ENCODE measurements around the gene B2M. TPM values are rescaled to one million over a fixed set of nuclear protein-coding genes. Genes with fewer than 3 reads are reported as not detected.
A peak's percentile ranks its signal among the peaks of the same experiment; 100 is the strongest.

Gene B2M
- total RNA-seq, 1 experiment from 2014 or later, result 81.0 TPM

- H4K91ac ChIP-seq (ENCODE audit: insufficient read length, low read depth, low read length), result no peak overlapping the region
- H3K4ac ChIP-seq (ENCODE audit: low read depth, low read length), result no peak overlapping the region
- no peaks in the 10 kb centered on the region for H3K79me2 ChIP-seq (ENCODE audit: insufficient read depth, low read length)
- H3K56ac ChIP-seq (ENCODE audit: insufficient read length, low read depth, low read length), result no peak overlapping the region
- no peak overlapping the region for H4K8ac ChIP-seq (replicated peaks; ENCODE audit: insufficient read length, low read depth, low read length)
- H2BK20ac ChIP-seq (ENCODE audit: low read depth, low read length, poor library complexity, severe bottlenecking), result no peak overlapping the region
- no peak overlapping the region for H2BK12ac ChIP-seq (ENCODE audit: insufficient read length, low read depth, low read length)
- H4K5ac ChIP-seq (ENCODE audit: insufficient read length, low read depth, low read length), result no peak overlapping the region
- no peaks in the 10 kb centered on the region for H3K27me3 ChIP-seq (ENCODE audit: insufficient read depth, low read length)
- peaks cover 7% of the 10 kb centered on the region for H3K23me2 ChIP-seq (ENCODE audit: insufficient read length, low read depth, low read length, poor library complexity, severe bottlenecking)
- H3K14ac ChIP-seq (ENCODE audit: insufficient read depth, low read length), result no peak overlapping the region
- no peak overlapping the region for H3K4me2 ChIP-seq (ENCODE audit: insufficient read depth, insufficient read length, low read length)
- Mint-ChIP-seq H3K9me3 (no peaks in the 10 kb centered on the region; a peak in 1 of 5 replicates), H3K27me3 (ENCODE audit: low read depth) (no peaks in the 10 kb centered on the region), H3K4me3 (peak overlapping the region; percentile 14 to 46; a peak in 2 of 5 replicates), H3K4me1 (peaks cover 12 to 13% of the 10 kb centered on the region in 2 experiments), H3K27ac (no peak overlapping the region), H3K36me3 (ENCODE audit: insufficient read depth in 1 of 3, low read depth in 3 of 3) (peaks cover 2 to 18% (median 17%) of the 10 kb centered on the region in 3 experiments; a peak in 6 of 7 replicates)
- H3K9me3 ChIP-seq (ENCODE audit: control insufficient read depth, low read depth, low read length), result no peaks in the 10 kb centered on the region
- H3K9ac ChIP-seq (ENCODE audit: extremely low read depth, insufficient read length, low read length), result no peak overlapping the region
- H2BK15ac ChIP-seq (ENCODE audit: low read depth, low read length), result no peak overlapping the region
- no peak overlapping the region for H3K27ac ChIP-seq (ENCODE audit: insufficient read length, low read depth, low read length)
- H3K18ac ChIP-seq (ENCODE audit: insufficient read length, low read depth, low read length), result no peak overlapping the region
- no peak overlapping the region for H3K23ac ChIP-seq (ENCODE audit: insufficient read length, low read depth, low read length)
- DNase-seq, result no peak
- H2AFZ ChIP-seq (ENCODE audit: low read length), result no peak overlapping the region
- H2BK120ac ChIP-seq (ENCODE audit: low read depth, low read length, poor library complexity, severe bottlenecking), result no peak overlapping the region
- H3K79me1 ChIP-seq (ENCODE audit: insufficient read depth, low read depth, low read length, poor library complexity, severe bottlenecking), result peaks cover 6% of the 10 kb centered on the region
- no peaks in the 10 kb centered on the region for H3K4me1 ChIP-seq (ENCODE audit: insufficient read depth, low read length)
- H4K20me1 ChIP-seq (ENCODE audit: control insufficient read depth, insufficient read depth, insufficient read length), result no peaks in the 10 kb centered on the region
- no peak overlapping the region for H3T11ph ChIP-seq (ENCODE audit: low read length)
- TF ChIP-seq, protein P1, sequence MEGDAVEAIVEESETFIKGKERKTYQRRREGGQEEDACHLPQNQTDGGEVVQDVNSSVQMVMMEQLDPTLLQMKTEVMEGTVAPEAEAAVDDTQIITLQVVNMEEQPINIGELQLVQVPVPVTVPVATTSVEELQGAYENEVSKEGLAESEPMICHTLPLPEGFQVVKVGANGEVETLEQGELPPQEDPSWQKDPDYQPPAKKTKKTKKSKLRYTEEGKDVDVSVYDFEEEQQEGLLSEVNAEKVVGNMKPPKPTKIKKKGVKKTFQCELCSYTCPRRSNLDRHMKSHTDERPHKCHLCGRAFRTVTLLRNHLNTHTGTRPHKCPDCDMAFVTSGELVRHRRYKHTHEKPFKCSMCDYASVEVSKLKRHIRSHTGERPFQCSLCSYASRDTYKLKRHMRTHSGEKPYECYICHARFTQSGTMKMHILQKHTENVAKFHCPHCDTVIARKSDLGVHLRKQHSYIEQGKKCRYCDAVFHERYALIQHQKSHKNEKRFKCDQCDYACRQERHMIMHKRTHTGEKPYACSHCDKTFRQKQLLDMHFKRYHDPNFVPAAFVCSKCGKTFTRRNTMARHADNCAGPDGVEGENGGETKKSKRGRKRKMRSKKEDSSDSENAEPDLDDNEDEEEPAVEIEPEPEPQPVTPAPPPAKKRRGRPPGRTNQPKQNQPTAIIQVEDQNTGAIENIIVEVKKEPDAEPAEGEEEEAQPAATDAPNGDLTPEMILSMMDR (conservative IDR thresholded peaks at IDR 0.05), result no peak
- no peak overlapping the region for H2AK5ac ChIP-seq (ENCODE audit: insufficient read length, low read length)
- no peak overlapping the region for H2BK5ac ChIP-seq (ENCODE audit: insufficient read length, low read length)
Observed at GRCh38 chr15:44661576-44661975, 49.7 kb upstream of the B2M start.
